Measurements from ENCODE around the gene SKI.

DNA sequence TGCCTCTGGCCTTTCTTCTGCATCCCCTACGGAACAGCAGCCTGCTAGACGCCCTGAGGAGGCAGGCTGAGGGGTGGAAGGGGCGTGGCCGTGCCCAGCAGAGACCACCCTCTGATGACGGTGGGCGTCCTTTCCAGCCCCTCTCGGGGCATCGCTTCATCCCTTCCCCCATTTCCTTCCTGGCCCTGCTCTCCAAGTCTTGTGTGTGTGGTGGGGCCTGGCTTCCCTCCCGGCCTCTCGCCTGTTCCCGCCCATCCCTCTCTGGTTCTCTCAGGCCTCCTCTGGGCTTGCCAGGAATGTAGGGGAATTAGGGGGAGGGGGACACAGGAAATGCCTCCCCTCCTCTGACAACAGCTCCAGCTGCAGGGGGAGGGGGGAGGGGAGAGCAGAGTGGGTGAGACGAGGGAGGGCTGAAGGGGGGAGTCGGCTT, 51.1 kb downstream of the SKI start:
- TF ChIP-seq YY1 (IDR thresholded peaks at IDR 0.05; ENCODE audit: insufficient read depth, insufficient read length), result no peak
- no peak for TF ChIP-seq ZNF274 (IDR thresholded peaks at IDR 0.05; ENCODE audit: low read depth, low read length)
